ENCODE results near the gene TBL2.
"Not testable (repeated sequence)": the region's sequence is repeated elsewhere in the genome, so short reads cannot be mapped to it uniquely, and the experiment has no call there.

Gene TBL2

DNA sequence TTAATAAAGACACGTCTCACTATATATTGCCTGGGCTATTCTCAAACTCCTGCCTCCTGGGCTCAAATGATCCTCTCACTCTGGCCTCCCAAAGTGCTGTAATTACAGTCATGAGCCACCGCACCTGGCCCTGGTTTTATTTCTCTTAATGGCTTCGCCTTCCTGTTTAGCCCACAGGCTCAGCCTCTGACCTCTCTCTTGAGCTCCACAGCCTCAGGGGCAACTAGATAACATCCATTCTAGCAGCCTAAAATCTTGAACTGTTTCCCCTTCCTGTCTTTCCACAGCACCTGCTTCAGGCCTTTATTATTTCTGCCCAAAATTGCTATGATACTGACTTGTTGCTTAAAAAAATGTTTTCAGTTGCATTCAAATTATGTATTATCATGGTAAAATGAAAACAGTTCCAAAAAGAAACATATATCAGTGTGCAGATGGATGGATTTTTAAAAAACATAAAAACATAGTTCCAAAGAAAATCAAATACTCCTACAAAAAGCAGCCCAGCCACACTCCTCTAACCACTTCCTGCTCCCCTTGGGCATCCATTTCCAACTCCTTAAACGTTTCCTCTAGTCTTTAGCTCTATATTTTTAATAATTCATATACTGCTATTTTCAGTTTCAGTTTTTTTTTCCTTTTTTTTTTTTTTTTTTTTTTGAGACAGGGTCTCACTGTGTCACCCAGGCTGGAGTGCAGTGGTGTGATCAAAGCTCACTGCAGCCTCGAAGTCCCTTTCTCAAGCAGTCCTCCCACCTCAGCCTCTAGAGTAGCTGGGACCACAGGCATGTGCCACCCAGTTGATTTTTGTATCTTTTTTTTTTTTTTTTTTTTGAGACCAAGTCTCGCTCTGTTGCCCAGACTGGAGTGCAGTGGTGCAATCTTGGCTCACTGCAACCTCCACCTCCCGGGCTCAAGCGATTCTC is 51.2 kb downstream of the TBL2 start:
- H3K27ac ChIP-seq (ENCODE audit: extremely low read depth, low read depth, low read length) = no peak overlapping the region
- POLR2A ChIA-PET = interaction anchor here (0.6 to 0.8 kb wide), 3 partner anchors 11 to 61 kb away, joined by 3 read pairs; no protein-coding TSS in a partner anchor
- CTCF ChIA-PET = no interaction called here

DNA sequence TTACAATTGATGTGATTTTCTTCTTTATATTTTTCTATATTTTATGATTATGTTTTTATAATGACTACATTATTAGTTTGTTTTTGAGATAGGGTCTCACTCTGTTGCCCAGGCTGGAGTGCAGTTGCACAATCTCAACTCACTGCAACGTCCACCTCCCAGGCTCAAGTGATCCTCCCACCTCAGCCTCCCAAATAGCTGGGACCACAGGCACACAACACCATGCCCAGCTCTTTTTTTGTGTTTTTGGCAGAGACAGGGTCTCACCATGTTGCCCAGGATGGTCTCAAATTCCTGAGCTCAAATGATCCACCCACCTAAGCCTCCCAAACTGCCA is 52.3 kb downstream of the TBL2 start:
- H3K9me3 ChIP-seq (ENCODE audit: control insufficient read depth, insufficient read depth, low read depth, low read length); H3K4me3 ChIP-seq (ENCODE audit: low read depth, low read length); H3K4me1 ChIP-seq (ENCODE audit: control insufficient read depth, insufficient read depth, low read length); H3K36me3 ChIP-seq (ENCODE audit: control insufficient read depth in 2 of 2, insufficient read depth in 1 of 2, low read length in 2 of 2); POLR2A ChIA-PET; H3K27ac ChIP-seq (ENCODE audit: extremely low read depth, low read depth, low read length): not testable (repeated sequence)
- peak; percentile 78 for TF ChIP-seq ZNF121 (tag by site-specific recombination; IDR thresholded peaks at IDR 0.05)
- CTCF ChIA-PET = interaction anchor here (0.6 to 0.9 kb wide), 3 partner anchors 10 to 198 kb away, joined by 3 to 4 read pairs (median 4); no protein-coding TSS in a partner anchor

More for the DNA sequence above, 51.2 kb downstream of the TBL2 start:
- Histone ChIP-seq H3K4me3 (ENCODE audit: low read depth, low read length) (no peak overlapping the region), H3K9me3 (ENCODE audit: control insufficient read depth, insufficient read depth, low read depth, low read length) (no peaks in the 10 kb centered on the region), H3K4me1 (ENCODE audit: control insufficient read depth, insufficient read depth, low read length) (no peaks in the 10 kb centered on the region), H3K36me3 (ENCODE audit: control insufficient read depth in 2 of 2, insufficient read depth in 1 of 2, low read length in 2 of 2) (no peaks in the 10 kb centered on the region)
- TF ChIP-seq, protein P1, sequence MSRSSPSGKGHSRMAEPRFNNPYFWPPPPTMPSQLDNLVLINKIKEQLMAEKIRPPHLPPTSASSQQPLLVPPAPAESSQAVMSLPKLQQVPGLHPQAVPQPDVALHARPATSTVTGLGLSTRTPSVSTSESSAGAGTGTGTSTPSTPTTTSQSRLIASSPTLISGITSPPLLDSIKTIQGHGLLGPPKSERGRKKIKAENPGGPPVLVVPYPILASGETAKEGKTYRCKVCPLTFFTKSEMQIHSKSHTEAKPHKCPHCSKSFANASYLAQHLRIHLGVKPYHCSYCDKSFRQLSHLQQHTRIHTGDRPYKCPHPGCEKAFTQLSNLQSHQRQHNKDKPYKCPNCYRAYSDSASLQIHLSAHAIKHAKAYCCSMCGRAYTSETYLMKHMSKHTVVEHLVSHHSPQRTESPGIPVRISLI (tag by site-specific recombination; IDR thresholded peaks at IDR 0.05) = peak; percentile 67
- no peak for TF ChIP-seq ZNF621 (tag by site-specific recombination; IDR thresholded peaks at IDR 0.05)
- peak; percentile 21; the same call in 1 of the 2 replicates for TF ChIP-seq ZNF394 (tag by site-specific recombination; IDR thresholded peaks at IDR 0.05; ENCODE audit: borderline replicate concordance)
- TF ChIP-seq ZNF155 (tag by site-specific recombination; IDR thresholded peaks at IDR 0.05) = no peak
- TF ChIP-seq, protein P2, sequence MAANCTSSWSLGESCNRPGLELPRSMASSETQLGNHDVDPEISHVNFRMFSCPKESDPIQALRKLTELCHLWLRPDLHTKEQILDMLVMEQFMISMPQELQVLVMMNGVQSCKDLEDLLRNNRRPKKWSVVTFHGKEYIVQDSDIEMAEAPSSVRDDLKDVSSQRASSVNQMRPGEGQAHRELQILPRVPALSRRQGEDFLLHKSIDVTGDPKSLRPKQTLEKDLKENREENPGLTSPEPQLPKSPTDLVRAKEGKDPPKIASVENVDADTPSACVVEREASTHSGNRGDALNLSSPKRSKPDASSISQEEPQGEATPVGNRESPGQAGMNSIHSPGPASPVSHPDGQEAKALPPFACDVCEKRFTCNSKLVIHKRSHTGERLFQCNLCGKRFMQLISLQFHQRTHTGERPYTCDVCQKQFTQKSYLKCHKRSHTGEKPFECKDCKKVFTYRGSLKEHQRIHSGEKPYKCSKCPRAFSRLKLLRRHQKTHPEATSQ (tag by site-specific recombination; IDR thresholded peaks at IDR 0.05) = no peak
- no peak for TF ChIP-seq FEZF1 (tag by site-specific recombination; IDR thresholded peaks at IDR 0.05)
- peak; percentile 30; the same call in 1 of the 2 replicates for TF ChIP-seq GLIS1 (tag by site-specific recombination; IDR thresholded peaks at IDR 0.05)
- TF ChIP-seq, protein P3, sequence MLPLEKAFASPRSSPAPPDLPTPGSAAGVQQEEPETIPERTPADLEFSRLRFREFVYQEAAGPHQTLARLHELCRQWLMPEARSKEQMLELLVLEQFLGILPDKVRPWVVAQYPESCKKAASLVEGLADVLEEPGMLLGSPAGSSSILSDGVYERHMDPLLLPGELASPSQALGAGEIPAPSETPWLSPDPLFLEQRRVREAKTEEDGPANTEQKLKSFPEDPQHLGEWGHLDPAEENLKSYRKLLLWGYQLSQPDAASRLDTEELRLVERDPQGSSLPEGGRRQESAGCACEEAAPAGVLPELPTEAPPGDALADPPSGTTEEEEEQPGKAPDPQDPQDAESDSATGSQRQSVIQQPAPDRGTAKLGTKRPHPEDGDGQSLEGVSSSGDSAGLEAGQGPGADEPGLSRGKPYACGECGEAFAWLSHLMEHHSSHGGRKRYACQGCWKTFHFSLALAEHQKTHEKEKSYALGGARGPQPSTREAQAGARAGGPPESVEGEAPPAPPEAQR (tag by site-specific recombination; IDR thresholded peaks at IDR 0.05) = no peak
- no peak for TF ChIP-seq ZNF133 (tag by site-specific recombination; IDR thresholded peaks at IDR 0.05)
- no peak for TF ChIP-seq TRIM28 (IDR thresholded peaks at IDR 0.05; ENCODE audit: borderline replicate concordance, low read length)
- TF ChIP-seq ZNF580 (tag by site-specific recombination; IDR thresholded peaks at IDR 0.05) = no peak
- TF ChIP-seq ZBTB48 (tag by site-specific recombination; IDR thresholded peaks at IDR 0.05) = no peak
- TF ChIP-seq SCRT2 (tag by site-specific recombination; IDR thresholded peaks at IDR 0.05) = 0 out of 2 replicates have a peak, but pooled peaks have one; percentile 13
- TF ChIP-seq, protein P4, sequence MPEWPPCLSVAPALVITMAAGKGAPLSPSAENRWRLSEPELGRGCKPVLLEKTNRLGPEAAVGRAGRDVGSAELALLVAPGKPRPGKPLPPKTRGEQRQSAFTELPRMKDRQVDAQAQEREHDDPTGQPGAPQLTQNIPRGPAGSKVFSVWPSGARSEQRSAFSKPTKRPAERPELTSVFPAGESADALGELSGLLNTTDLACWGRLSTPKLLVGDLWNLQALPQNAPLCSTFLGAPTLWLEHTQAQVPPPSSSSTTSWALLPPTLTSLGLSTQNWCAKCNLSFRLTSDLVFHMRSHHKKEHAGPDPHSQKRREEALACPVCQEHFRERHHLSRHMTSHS (tag by site-specific recombination; IDR thresholded peaks at IDR 0.05) = no peak
- TF ChIP-seq ZBTB17 (tag by site-specific recombination; IDR thresholded peaks at IDR 0.05) = no peak
